Measurements from ENCODE around the gene PTPRK. TPM values are rescaled to one million over a fixed set of nuclear protein-coding genes. Genes with fewer than 3 reads are reported as not detected.

The PTPRK gene
- total and polyA plus RNA-seq, 2 of the 8 experiments (the other 6 are each of a cell fraction or from before 2014, with no cell fraction given): 11.4 to 47.3 TPM

DNA sequence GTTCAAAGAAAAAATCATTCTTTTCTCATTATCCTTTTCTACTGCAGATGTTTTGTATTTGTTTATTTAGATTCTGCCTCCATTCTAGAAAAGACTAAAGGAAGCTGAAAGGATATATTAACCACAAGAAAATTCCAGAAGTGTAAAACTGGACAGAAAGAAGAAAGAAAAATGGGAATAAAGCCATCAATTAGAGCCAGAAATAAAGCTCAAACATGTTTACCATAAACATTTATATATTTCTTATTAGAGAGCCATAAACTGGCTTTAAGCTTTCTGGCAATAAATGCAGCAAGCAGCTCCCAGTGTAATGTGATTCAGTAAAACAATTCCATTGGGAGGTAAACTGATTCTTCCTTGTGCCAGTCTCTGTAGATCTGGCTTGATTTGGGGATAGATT lies 244.1 kb downstream of the PTPRK start:
- Histone ChIP-seq H2BK12ac (ENCODE audit: low read depth, low read length) (no peak overlapping the region), H3K36me3 (ENCODE audit: control insufficient read depth in 2 of 4, insufficient read depth in 4 of 4, low read length in 3 of 4) (no peaks in the 10 kb centered on the region), H3K23me2 (ENCODE audit: low read depth, low read length) (no peaks in the 10 kb centered on the region), H3K4me1 (replicated peaks in 1 of 4; ENCODE audit: control insufficient read depth in 3 of 4, insufficient read depth in 4 of 4, low read length in 3 of 4) (peaks cover 0 to 5% (median 0%) of the 10 kb centered on the region in 4 experiments; a peak in 1 of 7 replicates), H2AK5ac (ENCODE audit: low read depth, low read length) (no peak overlapping the region), H3K4me3 (ENCODE audit: extremely low read depth in 1 of 4, insufficient read depth in 2 of 4, low read depth in 3 of 4, low read length in 4 of 4) (no peak overlapping the region), H3K14ac (ENCODE audit: insufficient read length) (no peak overlapping the region), H2BK5ac (ENCODE audit: low read depth, low read length) (no peak overlapping the region), H4K91ac (replicated peaks; ENCODE audit: insufficient read length, low read length) (no peak overlapping the region), H3K4ac (replicated peaks; ENCODE audit: insufficient read length, low read depth, low read length) (no peak overlapping the region), H2BK20ac (ENCODE audit: low read length) (no peak overlapping the region), H3K4me2 (ENCODE audit: insufficient read depth in 1 of 2, low read depth in 2 of 2, low read length in 2 of 2) (no peak overlapping the region), H3K23ac (ENCODE audit: insufficient read length) (no peak overlapping the region), H3K27me3 (replicated peaks in 1 of 4; ENCODE audit: control insufficient read depth in 3 of 4, extremely low read depth in 1 of 4, insufficient read depth in 3 of 4, low read length in 3 of 4) (no peaks in the 10 kb centered on the region; a peak in 1 of 7 replicates), H2AFZ (ENCODE audit: low read length) (no peak overlapping the region), H2BK15ac (ENCODE audit: low read length) (no peak overlapping the region), H2BK120ac (replicated peaks; ENCODE audit: low read depth, low read length) (no peak overlapping the region), H4K8ac (ENCODE audit: extremely low read depth, insufficient read depth, low read length) (no peak overlapping the region), H3K56ac (replicated peaks; ENCODE audit: insufficient read length, low read depth, low read length) (no peak overlapping the region), H3K79me2 (ENCODE audit: control insufficient read depth in 1 of 2, insufficient read depth in 2 of 2, low read length in 2 of 2) (peaks cover 0 to 6% of the 10 kb centered on the region in 2 experiments; a peak in 1 of 4 replicates), H4K5ac (ENCODE audit: insufficient read length, low read depth, low read length) (no peak overlapping the region), H4K20me1 (replicated peaks in 1 of 2; ENCODE audit: control insufficient read depth in 1 of 2, insufficient read depth in 2 of 2, low read length in 2 of 2) (peaks cover 3 to 5% of the 10 kb centered on the region in 2 experiments), H3K9me3 (ENCODE audit: insufficient read depth in 2 of 2, low read depth in 1 of 2, low read length in 1 of 2) (no peaks in the 10 kb centered on the region), H3K27ac (ENCODE audit: low read depth, low read length) (no peak overlapping the region), H3K18ac (ENCODE audit: extremely low read depth, low read length) (no peak overlapping the region), H3K79me1 (ENCODE audit: low read depth, low read length) (no peaks in the 10 kb centered on the region), H3K9ac (replicated peaks in 1 of 4; ENCODE audit: extremely low read depth in 1 of 4, low read depth in 3 of 4, low read length in 3 of 4) (no peak overlapping the region)
- ChIA-PET CTCF (ENCODE audit: partially characterized antibody) (interaction anchor here (0.7 kb wide), 1 partner anchor 211 kb away, joined by 3 read pairs; no protein-coding TSS in a partner anchor), POLR2A (ENCODE audit: partially characterized antibody) (no interaction called here)
- DNase-seq (ENCODE audit: low read depth in 1 of 2, low spot score in 2 of 2): no peak
- FAIRE-seq: no peak
- no peak for TF ChIP-seq TEAD4 (IDR thresholded peaks at IDR 0.05; ENCODE audit: low read depth, low read length)
